ENCODE results near the gene VIPR2.

VIPR2 gene

DNA sequence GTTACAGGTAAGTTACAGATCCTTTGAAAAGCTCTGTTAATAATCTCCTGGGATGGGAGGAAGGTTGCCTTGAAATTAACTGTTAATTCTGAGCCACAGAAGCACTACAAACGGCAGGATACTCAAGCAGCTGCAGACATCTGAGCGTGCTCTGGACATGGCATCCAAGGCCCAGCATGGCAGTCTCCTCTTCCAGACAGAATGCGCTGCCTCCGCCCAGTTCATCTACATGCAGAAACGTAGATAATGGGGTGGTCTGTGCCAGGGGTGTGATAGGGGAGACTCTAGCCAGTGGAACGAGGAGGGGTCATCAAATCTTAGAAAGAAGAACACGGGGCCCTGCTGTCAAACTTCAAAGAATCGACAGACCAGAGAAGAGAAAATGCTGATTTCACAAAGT, 13.8 kb downstream of the VIPR2 start:
- DNase-seq (ENCODE audit: low read depth), result no peak
- no peak overlapping the region for H3K4me3 ChIP-seq (ENCODE audit: low read length)
- TF ChIP-seq CTCF (conservative IDR thresholded peaks at IDR 0.05; ENCODE audit: low read length), result no peak

- TF ChIP-seq CTCF (conservative IDR thresholded peaks at IDR 0.05; ENCODE audit: low read length), result no peak
- H3K4me3 ChIP-seq (ENCODE audit: low read length), result no peak overlapping the region
These were observed 14.4 kb downstream of the VIPR2 start for GRCh38 chr7:159130199-159130775.

DNA sequence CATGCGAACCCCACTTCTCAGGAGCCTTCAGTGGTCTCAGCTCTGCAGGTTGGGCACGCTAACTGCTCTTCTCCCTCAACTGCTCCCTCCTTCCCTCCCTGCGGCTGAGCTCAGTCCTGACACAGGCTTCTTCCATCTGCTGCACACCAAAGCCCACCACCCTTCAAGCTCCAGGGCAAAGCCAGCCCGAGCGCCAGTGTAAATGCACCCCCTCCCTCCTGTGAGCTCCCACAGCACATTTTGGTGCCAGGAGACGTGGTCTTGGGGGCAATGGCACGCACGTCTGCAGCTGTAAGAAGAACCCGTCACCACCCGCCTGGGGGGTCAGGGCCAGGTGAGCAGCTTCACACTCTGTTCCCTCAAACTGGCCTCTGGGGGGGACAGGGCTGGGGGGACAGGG, 15.9 kb downstream of the VIPR2 start:
- TF ChIP-seq CTCF (conservative IDR thresholded peaks at IDR 0.05; ENCODE audit: low read length), result no peak
- H3K4me3 ChIP-seq (ENCODE audit: low read length), result no peak overlapping the region

More at GRCh38 chr7:159130199-159130775, 14.4 kb downstream of the VIPR2 start:
- no peak for DNase-seq (ENCODE audit: low read depth)

GRCh38 chr7:159127691-159128642, 16.7 kb downstream of the VIPR2 start:
- no peak overlapping the region for H3K4me3 ChIP-seq (ENCODE audit: low read length)
- no peak for TF ChIP-seq CTCF (conservative IDR thresholded peaks at IDR 0.05; ENCODE audit: low read length)
- DNase-seq (ENCODE audit: low read depth), result no peak

More for the DNA sequence above, 15.9 kb downstream of the VIPR2 start:
- DNase-seq (ENCODE audit: low read depth), result no peak

GRCh38 chr7:159126311-159127260, 18.1 kb downstream of the VIPR2 start:
- no peak for DNase-seq (ENCODE audit: low read depth)
- no peak overlapping the region for H3K4me3 ChIP-seq (ENCODE audit: low read length)
- no peak for TF ChIP-seq CTCF (conservative IDR thresholded peaks at IDR 0.05; ENCODE audit: low read length)

GRCh38 chr7:159125955-159126270, 18.8 kb downstream of the VIPR2 start:
- no peak overlapping the region for H3K4me3 ChIP-seq (ENCODE audit: low read length)
- no peak for TF ChIP-seq CTCF (conservative IDR thresholded peaks at IDR 0.05; ENCODE audit: low read length)
- no peak for DNase-seq (ENCODE audit: low read depth)

Measured in AG10803 (cell line).